Endothelial cell of umbilical vein (primary cell): Measurements from ENCODE around the gene BICD2. TPM values are rescaled to one million over a fixed set of nuclear protein-coding genes. Genes with fewer than 3 reads are reported as not detected.

Experiments
- BruUV-seq: library from RNA; stranded (reverse); fragments of 400-500 nt; replicated peaks from 2 replicates; lab custom pipeline; 2021; lab: Mats Ljungman, UMichigan
- CTCF ChIA-PET: fragments of 300-600, 350-600 bp; sonication (Branson Sonifier 250); formaldehyde crosslinking; loops from one replicate; lab custom pipeline; 2021; ENCODE audit warnings: antibody characterized with exemption, inconsistent platforms; lab: Charles Lee
- POLR2A ChIA-PET: fragments of 300-600, 350-600 bp; sonication (Branson Sonifier 250); formaldehyde crosslinking; loops from one replicate; lab custom pipeline; 2021; ENCODE audit warnings: antibody characterized with exemption, inconsistent platforms; lab: Charles Lee
- DNase-seq: peaks from one replicate; pipeline ENCODE4 v3.0.0-alpha.2; 2011; ENCODE audit warnings: low read depth, low spot score
- FAIRE-seq: peaks from 2 replicates; lab custom pipeline; 2011; peaks lifted over from hg19 to GRCh38; lab: Jason Lieb, UNC
- H2AFZ ChIP-seq: 2 replicates; pipeline ENCODE4 v1.6.0; 2012; ENCODE audit warnings: low read depth, low read length, control low read depth, inconsistent platforms
- H3K27ac ChIP-seq: 2 replicates; pipeline ENCODE4 v1.5.1; 2011; ENCODE audit warnings: low read depth, mild to moderate bottlenecking, control low read depth, low read length, moderate library complexity; ENCODE audit not compliant: insufficient read depth
- H3K27me3 ChIP-seq, 2 experiments: 2 replicates each; pipeline versions ENCODE4 v1.6.0 to v1.6.1; 2011; ENCODE audit warnings: low read length in 2 of 2, mixed read lengths in 1 of 2; ENCODE audit not compliant: control insufficient read depth in 2 of 2, insufficient read depth in 2 of 2
- H3K36me3 ChIP-seq, 2 experiments: 2 replicates in 1 of 2; 3 replicates in 1 of 2; pipeline ENCODE4 v1.5.1; 2011; ENCODE audit warnings: low read length in 2 of 2, mild to moderate bottlenecking in 1 of 2, moderate library complexity in 1 of 2; ENCODE audit not compliant: control insufficient read depth in 2 of 2, insufficient read depth in 2 of 2; ENCODE audit errors: extremely low read depth in 1 of 2
- H3K4me1 ChIP-seq: 3 replicates; pipeline ENCODE4 v1.5.1; 2011; ENCODE audit warnings: mild to moderate bottlenecking, low read length; ENCODE audit not compliant: control insufficient read depth, insufficient read depth; ENCODE audit errors: extremely low read depth
- H3K4me2 ChIP-seq: 2 replicates; pipeline ENCODE4 v1.6.1; 2011; ENCODE audit warnings: low read length, control low read depth, mixed read lengths; ENCODE audit not compliant: insufficient read depth
- H3K4me3 ChIP-seq, 3 experiments: fragments of 200-600 bp in 1 of 3; sonication (generic), shearing (Covaris generic) in 1 of 3; replicated peaks in 1 of 3; 2 replicates each; pipeline ENCODE4 v1.5.1; 2011 to 2016; ENCODE audit warnings: control low read depth in 3 of 3, low read length in 3 of 3, mild to moderate bottlenecking in 2 of 3, inconsistent platforms in 1 of 3, low read depth in 1 of 3, moderate library complexity in 1 of 3; ENCODE audit not compliant: insufficient read depth in 1 of 3
- H3K79me2 ChIP-seq: 2 replicates; pipeline ENCODE4 v1.6.0; 2012; ENCODE audit warnings: low read length, inconsistent platforms; ENCODE audit not compliant: control insufficient read depth, insufficient read depth
- H3K9ac ChIP-seq: replicated peaks from 2 replicates; pipeline ENCODE3; 2011; ENCODE audit warnings: low read length, control low read depth; ENCODE audit not compliant: insufficient read depth; ENCODE audit errors: extremely low read depth
- H3K9me1 ChIP-seq: replicated peaks from 3 replicates; pipeline ENCODE4 v1.6.0; 2011; ENCODE audit warnings: mild to moderate bottlenecking, low read length; ENCODE audit not compliant: control insufficient read depth, insufficient read depth; ENCODE audit errors: extremely low read depth
- H3K9me3 ChIP-seq: replicated peaks from 2 replicates; pipeline ENCODE4 v1.5.1; 2012; ENCODE audit warnings: low read length, inconsistent platforms; ENCODE audit not compliant: control insufficient read depth, insufficient read depth
- H4K20me1 ChIP-seq: replicated peaks from 2 replicates; pipeline ENCODE3; 2011; ENCODE audit warnings: mild to moderate bottlenecking, low read length; ENCODE audit not compliant: control insufficient read depth, insufficient read depth; ENCODE audit errors: extremely low read depth
- EZH2 ChIP-seq: IDR thresholded peaks from 2 replicates; pipeline ENCODE4 v1.6.1; 2012; ENCODE audit warnings: borderline replicate concordance, low read depth, mild to moderate bottlenecking, moderate library complexity, low read length, inconsistent platforms; ENCODE audit not compliant: severe bottlenecking
- FOS ChIP-seq: IDR thresholded peaks from 2 replicates; pipeline ENCODE4 v1.6.1; 2011; ENCODE audit warnings: mild to moderate bottlenecking, low read length, moderate library complexity, borderline replicate concordance; ENCODE audit not compliant: insufficient read depth
- GATA2 ChIP-seq: IDR thresholded peaks from 2 replicates; pipeline ENCODE4 v1.7.0; 2011; ENCODE audit warnings: low read depth, mild to moderate bottlenecking, moderate library complexity, mixed read lengths, low read length; ENCODE audit not compliant: insufficient read length, insufficient read depth
- JUN ChIP-seq: IDR thresholded peaks from 2 replicates; pipeline ENCODE4 v1.6.1; 2011; ENCODE audit warnings: borderline replicate concordance, low read depth; ENCODE audit not compliant: insufficient read length, insufficient read depth
- MAX ChIP-seq: IDR thresholded peaks from 2 replicates; pipeline ENCODE4 v1.6.1; 2011; ENCODE audit not compliant: insufficient read depth, insufficient read length
- MYC ChIP-seq: IDR thresholded peaks from one replicate; pipeline ENCODE4 v1.6.1; 2011; ENCODE audit warnings: mild to moderate bottlenecking, low read depth, low read length
- POLR2A ChIP-seq: IDR thresholded peaks from 2 replicates; pipeline ENCODE4 v1.6.1; 2012; ENCODE audit warnings: low read depth, mild to moderate bottlenecking, control low read depth, low read length
- POLR2AphosphoS5 ChIP-seq: IDR thresholded peaks from 2 replicates; pipeline ENCODE4 v1.6.1; 2012; ENCODE audit warnings: low read depth, mild to moderate bottlenecking, control low read depth, low read length, moderate library complexity; ENCODE audit not compliant: insufficient read depth
- dilution Hi-C: fragments of 300-500 bp; cut with MboI; formaldehyde crosslinking; loops from one replicate; pipeline ENCODE4 v1.15.0; 2019; ENCODE audit warnings: low sequenced_read_pairs; ENCODE audit not compliant: extremely low pct_ligation_motif_present
- intact Hi-C: fragments of 100-400 bp; cut with micrococcal nuclease; formaldehyde crosslinking; loops from one replicate; pipeline ENCODE4 v1.10.0; 2022
- polyA plus RNA-seq, 4 experiments: library from polyadenylated mRNA; depleted of rRNA in 3 of 4; stranded (reverse) in 3 of 4; unstranded in 1 of 4; fragments of >200 nt; gene quantifications; 2 replicates each; pipeline versions ENCODE4 v1.2.1 to v1.2.3, GENCODE V29; 2011 to 2012; ENCODE audit warnings: missing spikeins in 1 of 4
- total RNA-seq: library from RNA; stranded (reverse); gene quantifications from 2 replicates; pipeline ENCODE4 v1.2.3, GENCODE V29; 2021
- TF ChIP-seq, protein P1 (sequence below), 2 donors: IDR thresholded peaks; 1 replicate in 1 of 2; 2 replicates in 1 of 2; pipeline ENCODE4 v1.5.1; 2011; ENCODE audit warnings: low read length in 2 of 2, mild to moderate bottlenecking in 2 of 2, moderate library complexity in 2 of 2, control low read depth in 1 of 2, inconsistent platforms in 1 of 2, low read depth in 1 of 2; ENCODE audit not compliant: insufficient read depth in 1 of 2; ENCODE audit errors: extremely low read depth in 1 of 2

The BICD2 gene
- total and polyA plus RNA-seq, 2 donors (not counting 3 experiments of a cell fraction or from before 2014, with no cell fraction given) = 14.3 to 39.3 TPM

DNA sequence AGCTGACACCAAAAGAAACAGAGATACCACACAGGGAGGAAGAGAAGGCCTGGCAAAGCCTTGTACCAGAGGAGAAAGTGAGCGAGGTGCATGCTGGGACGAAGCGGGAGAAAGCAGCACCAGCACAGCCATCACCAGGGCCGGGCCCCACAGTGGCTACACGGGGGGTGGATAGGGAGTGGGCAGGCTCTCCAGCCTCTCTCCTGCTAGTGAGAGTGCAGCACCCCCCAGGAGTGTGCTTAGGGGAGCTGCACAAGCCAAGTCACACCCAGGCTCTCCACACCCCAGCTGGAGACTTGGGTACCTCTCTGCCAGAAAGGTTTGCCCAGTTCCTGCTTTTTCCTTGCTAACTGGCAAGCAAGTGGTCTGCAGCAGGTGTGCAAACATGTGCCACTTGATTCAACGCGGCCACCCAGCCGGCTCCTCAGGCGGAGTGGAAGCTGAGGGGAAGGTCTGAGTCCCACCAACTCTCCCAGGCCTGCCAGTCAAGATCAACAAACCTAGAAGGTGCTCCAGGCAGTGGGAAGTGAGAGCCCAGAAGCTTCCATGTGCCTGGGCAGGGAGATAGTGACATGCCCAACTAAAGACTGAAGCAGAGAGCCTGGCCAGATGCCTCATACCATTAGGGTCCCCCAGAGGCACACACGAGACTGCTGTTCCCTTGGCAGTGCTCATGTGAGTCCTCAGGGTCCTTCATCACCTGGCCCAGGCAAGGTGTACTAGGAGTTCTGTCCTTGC is 39.9 kb downstream of the BICD2 start:
- CTCF ChIA-PET = no interaction called here
- DNase-seq = no peak
- FAIRE-seq = no peak
- dilution Hi-C loops = no loop called here
- Histone ChIP-seq H3K9me3 (no peaks in the 10 kb centered on the region), H3K36me3 (peaks cover 8 to 27% of the 10 kb centered on the region in 2 experiments), H3K4me3 (no peak overlapping the region), H4K20me1 (no peaks in the 10 kb centered on the region), H3K27ac (no peak overlapping the region), H3K9ac (no peak overlapping the region), H3K9me1 (no peaks in the 10 kb centered on the region), H3K27me3 (no peaks in the 10 kb centered on the region), H3K4me1 (peaks cover 11% of the 10 kb centered on the region), H2AFZ (no peak overlapping the region), H3K79me2 (peaks cover 34% of the 10 kb centered on the region), H3K4me2 (no peak overlapping the region)
- TF ChIP-seq MYC = no peak
- no peak for TF ChIP-seq GATA2
- no peak for TF ChIP-seq EZH2
- TF ChIP-seq, protein P1, sequence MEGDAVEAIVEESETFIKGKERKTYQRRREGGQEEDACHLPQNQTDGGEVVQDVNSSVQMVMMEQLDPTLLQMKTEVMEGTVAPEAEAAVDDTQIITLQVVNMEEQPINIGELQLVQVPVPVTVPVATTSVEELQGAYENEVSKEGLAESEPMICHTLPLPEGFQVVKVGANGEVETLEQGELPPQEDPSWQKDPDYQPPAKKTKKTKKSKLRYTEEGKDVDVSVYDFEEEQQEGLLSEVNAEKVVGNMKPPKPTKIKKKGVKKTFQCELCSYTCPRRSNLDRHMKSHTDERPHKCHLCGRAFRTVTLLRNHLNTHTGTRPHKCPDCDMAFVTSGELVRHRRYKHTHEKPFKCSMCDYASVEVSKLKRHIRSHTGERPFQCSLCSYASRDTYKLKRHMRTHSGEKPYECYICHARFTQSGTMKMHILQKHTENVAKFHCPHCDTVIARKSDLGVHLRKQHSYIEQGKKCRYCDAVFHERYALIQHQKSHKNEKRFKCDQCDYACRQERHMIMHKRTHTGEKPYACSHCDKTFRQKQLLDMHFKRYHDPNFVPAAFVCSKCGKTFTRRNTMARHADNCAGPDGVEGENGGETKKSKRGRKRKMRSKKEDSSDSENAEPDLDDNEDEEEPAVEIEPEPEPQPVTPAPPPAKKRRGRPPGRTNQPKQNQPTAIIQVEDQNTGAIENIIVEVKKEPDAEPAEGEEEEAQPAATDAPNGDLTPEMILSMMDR (IDR thresholded peaks at IDR 0.05; ENCODE audit: extremely low read depth in 1 of 2, insufficient read depth in 1 of 2, low read depth in 1 of 2, low read length in 2 of 2) = no peak
- TF ChIP-seq FOS = no peak
- no peak for TF ChIP-seq POLR2A
- TF ChIP-seq POLR2AphosphoS5 = no peak
- no peak for TF ChIP-seq MAX
- no peak for TF ChIP-seq JUN
- BruUV-seq = no TSS peak
- POLR2A ChIA-PET = no interaction called here
- intact Hi-C loops = no loop called here
